ENCODE data around the gene SH3GL3.
A peak's percentile ranks its signal among the peaks of the same experiment; 100 is the strongest.

- no peak for TF ChIP-seq POLR2A (IDR thresholded peaks at IDR 0.05)
- peak in 1 of 6 experiments; percentile 25 for TF ChIP-seq CTCF (IDR thresholded peaks at IDR 0.05)
Observed at GRCh38 chr15:83446904-83447709, at the start of gene SH3GL3.
